Lower leg skin (tissue), 4 donors: ENCODE data around the gene PRSS8. TPM values are rescaled to one million over a fixed set of nuclear protein-coding genes. Genes with fewer than 3 reads are reported as not detected.
"Not testable (repeated sequence)": the region's sequence is repeated elsewhere in the genome, so short reads cannot be mapped to it uniquely, and the experiment has no call there.

Source experiments
- DNase-seq, 2 donors: peaks; one replicate each; pipeline ENCODE4 v3.0.0-alpha.2; 2019; ENCODE audit warnings: low spot score in 2 of 2
- H3K4me3 ChIP-seq: fragments of 200-600 bp; sonication (generic); 2 replicates; pipeline ENCODE4 v1.5.1; 2017; ENCODE audit warnings: mild to moderate bottlenecking, low read depth; ENCODE audit not compliant: poor library complexity, severe bottlenecking
- POLR2A ChIP-seq, 2 donors: fragments of 450-650 bp; IDR thresholded peaks; one replicate each; pipeline ENCODE4 v1.6.1; 2016 to 2017; ENCODE audit warnings: antibody characterized with exemption in 2 of 2, mild to moderate bottlenecking in 1 of 2, moderate library complexity in 1 of 2
- WGBS, 2 donors: methylation state at CpG; one replicate each; pipeline ENCODE4 v1.1.5; 2018; 5-methylcytosine and 5-hydroxymethylcytosine counted together
- intact Hi-C: fragments of 100-400 bp; cut with DNase I; formaldehyde crosslinking; loops from one replicate; pipeline ENCODE4 v1.15.0; 2023; ENCODE audit warnings: low total_unique reads
- total RNA-seq, 4 donors: library from RNA; depleted of rRNA; stranded (reverse); fragments of >200 nt; gene quantifications; one replicate each; pipeline ENCODE4 v1.1.0, GENCODE V29; 2016
- TF ChIP-seq, protein P1 (sequence below), 3 donors: fragments of 450-650 bp; IDR thresholded peaks; one replicate each; pipeline ENCODE4 v1.5.1; 2016; ENCODE audit warnings: antibody characterized with exemption in 3 of 3, mild to moderate bottlenecking in 3 of 3, moderate library complexity in 2 of 3

PRSS8 gene
- total RNA-seq, 4 donors from 2014 or later: 147 to 223 (median 172) TPM

DNA sequence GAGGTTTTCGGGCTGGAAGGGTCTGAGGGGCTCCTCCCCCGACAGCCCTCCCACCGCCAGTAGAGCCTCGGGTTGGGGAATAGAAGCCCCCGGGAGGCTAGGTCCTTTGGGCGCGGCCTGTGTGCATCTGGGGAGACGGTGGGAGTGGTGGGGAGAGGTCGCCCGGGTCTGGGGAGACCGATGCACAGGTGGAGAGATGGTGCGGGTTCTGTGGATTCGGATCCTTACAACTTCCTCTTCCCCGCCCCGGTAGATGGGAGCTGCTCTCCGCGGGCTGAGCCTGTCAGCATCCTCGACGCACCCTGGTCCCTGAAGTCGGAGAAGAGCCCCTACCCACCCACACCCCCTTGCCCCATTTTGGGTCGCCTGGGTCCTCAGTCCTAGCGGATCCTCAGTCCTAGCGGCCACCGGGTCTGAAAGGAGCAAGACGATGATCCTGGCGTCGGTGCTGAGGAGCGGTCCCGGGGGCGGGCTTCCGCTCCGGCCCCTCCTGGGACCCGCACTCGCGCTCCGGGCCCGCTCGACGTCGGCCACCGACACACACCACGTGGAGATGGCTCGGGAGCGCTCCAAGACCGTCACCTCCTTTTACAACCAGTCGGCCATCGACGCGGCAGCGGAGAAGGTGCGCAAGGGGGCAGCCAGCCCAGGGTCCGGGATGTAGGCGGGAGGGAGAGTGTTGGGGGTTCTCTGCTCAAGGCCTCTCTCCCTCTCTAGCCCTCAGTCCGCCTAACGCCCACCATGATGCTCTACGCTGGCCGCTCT is 26.6 kb downstream of the PRSS8 start:
- intact Hi-C loops: no loop called here
- DNase-seq: no peak
- WGBS, 2 donors: 45 to 51% methylated on average over 34 to 45 of the region's 57 CpGs

DNA sequence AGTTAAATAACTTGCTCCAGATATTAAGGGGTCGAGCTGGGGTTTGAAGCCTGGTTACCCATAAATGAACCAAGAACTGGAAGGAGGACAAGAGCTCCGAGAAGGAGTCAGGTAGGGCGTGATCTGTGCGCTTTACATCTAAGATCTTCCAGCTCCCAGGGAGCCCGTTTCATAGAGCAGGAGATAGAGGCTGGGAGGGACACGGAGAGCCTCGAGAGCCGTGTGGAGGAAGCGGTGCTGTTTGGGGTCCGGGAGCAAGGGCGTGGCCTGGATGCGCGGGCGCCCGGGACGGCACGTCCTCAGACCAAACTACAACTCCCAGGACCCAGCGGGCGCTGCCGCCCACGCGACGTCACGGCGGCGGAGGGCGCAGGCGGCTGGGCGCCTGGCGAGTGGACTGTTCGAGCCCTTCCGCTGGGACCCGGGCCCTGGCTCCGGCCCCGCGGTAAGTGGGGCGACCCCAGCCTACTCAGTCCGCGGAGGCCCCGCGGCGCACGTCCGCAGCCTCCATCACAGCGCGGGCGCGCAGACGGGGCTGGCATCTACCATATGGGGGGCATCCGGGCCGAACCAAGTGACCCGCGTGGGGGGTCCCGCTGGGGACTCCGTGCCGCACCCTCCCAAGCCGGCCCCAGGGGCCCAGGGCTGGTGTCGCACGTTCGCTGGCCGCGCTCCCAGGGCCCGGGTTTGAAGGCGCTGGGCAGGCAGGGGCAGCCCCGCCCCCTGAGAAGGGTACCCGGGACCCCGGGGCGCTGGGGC is 27.3 kb downstream of the PRSS8 start, which contains the start of gene BCKDK:
TSS of gene BCKDK (plus strand) at position 352 of the 759 bp plus-strand sequence. CDS start 838 bp downstream, outside the sequence.
- DNase-seq: peak in 1 of 2 donors; percentile 94
- H3K4me3 ChIP-seq: peak within 1 kb of the TSS; percentile 91
- 6 to 20% methylated on average over 12 to 34 of the region's 68 CpGs for whole genome bisulfite sequencing, 2 donors
- intact Hi-C loops: no loop called here
- TF ChIP-seq, protein P1, sequence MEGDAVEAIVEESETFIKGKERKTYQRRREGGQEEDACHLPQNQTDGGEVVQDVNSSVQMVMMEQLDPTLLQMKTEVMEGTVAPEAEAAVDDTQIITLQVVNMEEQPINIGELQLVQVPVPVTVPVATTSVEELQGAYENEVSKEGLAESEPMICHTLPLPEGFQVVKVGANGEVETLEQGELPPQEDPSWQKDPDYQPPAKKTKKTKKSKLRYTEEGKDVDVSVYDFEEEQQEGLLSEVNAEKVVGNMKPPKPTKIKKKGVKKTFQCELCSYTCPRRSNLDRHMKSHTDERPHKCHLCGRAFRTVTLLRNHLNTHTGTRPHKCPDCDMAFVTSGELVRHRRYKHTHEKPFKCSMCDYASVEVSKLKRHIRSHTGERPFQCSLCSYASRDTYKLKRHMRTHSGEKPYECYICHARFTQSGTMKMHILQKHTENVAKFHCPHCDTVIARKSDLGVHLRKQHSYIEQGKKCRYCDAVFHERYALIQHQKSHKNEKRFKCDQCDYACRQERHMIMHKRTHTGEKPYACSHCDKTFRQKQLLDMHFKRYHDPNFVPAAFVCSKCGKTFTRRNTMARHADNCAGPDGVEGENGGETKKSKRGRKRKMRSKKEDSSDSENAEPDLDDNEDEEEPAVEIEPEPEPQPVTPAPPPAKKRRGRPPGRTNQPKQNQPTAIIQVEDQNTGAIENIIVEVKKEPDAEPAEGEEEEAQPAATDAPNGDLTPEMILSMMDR (IDR thresholded peaks at IDR 0.05): no peak
- TF ChIP-seq POLR2A (IDR thresholded peaks at IDR 0.05): no peak

More for the DNA sequence above, 26.6 kb downstream of the PRSS8 start:
- TF ChIP-seq, protein P1 (IDR thresholded peaks at IDR 0.05): no peak
- TF ChIP-seq POLR2A (IDR thresholded peaks at IDR 0.05): no peak
- H3K4me3 ChIP-seq: peak overlapping the region; percentile 91

DNA sequence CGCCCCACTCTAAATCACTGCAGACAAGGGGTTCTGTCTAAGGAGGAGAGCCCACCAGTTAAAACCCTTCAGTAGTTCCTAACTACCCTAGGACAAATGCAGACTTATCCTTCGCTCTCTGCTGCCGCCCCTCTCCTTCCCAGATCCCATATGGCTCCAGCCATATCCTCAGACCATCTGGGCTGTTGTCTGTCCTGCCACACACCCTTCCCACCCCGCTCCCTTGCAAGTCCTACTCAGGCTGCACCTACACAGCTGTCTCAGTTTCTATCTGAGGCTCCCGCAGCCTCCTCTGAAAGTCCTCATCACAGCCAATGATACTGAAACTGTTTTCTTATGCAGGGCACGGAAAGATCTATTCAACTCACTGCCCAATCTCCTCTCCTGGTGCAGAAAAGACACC is 28.1 kb downstream of the PRSS8 start:
- intact Hi-C loops: no loop called here
- 92 to 93% methylated on average over 6 of the region's 6 CpGs for WGBS, 2 donors
- no peak overlapping the region for H3K4me3 ChIP-seq
- no peak for TF ChIP-seq POLR2A (IDR thresholded peaks at IDR 0.05)
- TF ChIP-seq, protein P1 (IDR thresholded peaks at IDR 0.05): no peak
- DNase-seq: no peak

DNA sequence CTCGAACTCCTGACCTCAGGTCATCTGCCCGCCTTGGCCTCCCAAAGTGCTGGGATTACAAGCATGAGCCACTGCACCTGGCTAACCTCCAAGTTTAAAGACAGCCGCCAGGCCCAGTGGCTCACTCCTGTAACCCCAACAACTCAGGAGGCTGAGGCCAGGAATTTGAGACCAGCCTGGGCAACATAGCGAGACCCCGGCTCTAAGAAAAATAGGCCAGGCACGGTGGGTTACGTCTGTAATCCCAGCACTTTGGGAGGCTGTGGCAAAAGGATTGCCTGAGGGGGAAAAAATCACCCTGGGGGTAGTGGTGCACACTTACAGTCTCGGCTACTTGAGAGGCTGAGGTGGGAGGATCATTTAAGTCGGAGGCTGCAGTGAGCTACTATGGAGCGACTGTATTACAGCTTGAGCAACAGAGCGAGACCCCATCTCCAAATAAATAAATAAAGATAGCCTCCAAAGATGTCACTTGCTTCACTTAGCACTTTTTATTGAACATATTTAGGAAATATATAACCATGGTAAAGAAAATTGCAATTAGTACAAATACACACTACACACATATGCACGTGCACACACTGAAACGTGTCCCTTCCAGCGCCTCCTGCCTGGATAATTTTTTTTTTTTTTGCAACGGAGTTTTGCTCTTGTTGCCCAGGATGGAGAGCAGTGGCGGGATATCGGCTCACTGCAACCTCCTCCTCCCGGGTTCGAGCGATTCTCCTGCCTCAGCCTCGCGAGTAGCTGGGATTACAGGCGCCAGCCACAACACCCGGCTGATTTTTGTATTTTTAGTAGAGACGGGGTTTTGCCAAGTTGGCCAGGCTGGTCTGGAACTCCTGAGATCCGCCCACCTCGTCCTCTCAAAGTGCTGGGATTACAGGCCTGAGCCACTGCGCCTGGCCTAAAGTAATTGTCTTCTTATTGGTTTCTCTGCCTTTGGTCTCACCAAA is 28.7 kb downstream of the PRSS8 start:
- TF ChIP-seq POLR2A (IDR thresholded peaks at IDR 0.05): no peak
- TF ChIP-seq, protein P1 (IDR thresholded peaks at IDR 0.05): no peak
- no peak overlapping the region for H3K4me3 ChIP-seq
- no peak for DNase-seq
- intact Hi-C loops: no loop called here
- 89 to 92% methylated on average over 28 of the region's 28 CpGs for WGBS, 2 donors

DNA sequence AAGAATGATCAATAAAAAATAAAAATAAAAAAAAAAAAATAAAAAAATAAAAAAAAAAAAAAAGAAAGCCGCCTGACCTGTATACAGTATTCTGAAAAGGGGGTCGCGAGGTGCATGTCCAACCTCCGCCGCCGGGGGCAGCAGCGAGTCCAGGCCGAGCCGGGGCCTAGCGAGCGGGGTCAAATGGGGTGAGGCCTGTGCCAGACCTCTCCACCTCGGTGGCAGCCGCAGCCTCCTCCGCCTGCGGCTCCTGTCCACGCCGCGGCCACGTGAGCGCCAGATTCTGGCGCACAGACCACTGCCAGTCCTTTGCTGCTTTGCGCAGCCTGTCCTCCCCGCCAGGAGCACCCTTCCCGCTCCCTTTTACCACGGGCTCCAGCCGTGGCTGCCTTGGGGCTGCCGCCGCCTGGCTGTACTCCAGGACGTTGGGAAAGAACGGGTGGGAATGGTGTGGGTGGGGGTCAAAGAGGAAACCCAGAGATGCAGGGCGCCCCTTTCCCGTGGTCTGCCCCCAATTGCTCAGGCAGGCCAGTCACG is 29.8 kb downstream of the PRSS8 start:
- intact Hi-C loops: no loop called here
- no peak overlapping the region for H3K4me3 ChIP-seq
- peak; percentile 83 to 98 for DNase-seq
- TF ChIP-seq POLR2A (IDR thresholded peaks at IDR 0.05): no peak
- TF ChIP-seq, protein P1 (IDR thresholded peaks at IDR 0.05): peak in 1 of 3 donors; percentile 95
- WGBS, 2 donors: 10% methylated on average over 33 of the region's 33 CpGs

DNA sequence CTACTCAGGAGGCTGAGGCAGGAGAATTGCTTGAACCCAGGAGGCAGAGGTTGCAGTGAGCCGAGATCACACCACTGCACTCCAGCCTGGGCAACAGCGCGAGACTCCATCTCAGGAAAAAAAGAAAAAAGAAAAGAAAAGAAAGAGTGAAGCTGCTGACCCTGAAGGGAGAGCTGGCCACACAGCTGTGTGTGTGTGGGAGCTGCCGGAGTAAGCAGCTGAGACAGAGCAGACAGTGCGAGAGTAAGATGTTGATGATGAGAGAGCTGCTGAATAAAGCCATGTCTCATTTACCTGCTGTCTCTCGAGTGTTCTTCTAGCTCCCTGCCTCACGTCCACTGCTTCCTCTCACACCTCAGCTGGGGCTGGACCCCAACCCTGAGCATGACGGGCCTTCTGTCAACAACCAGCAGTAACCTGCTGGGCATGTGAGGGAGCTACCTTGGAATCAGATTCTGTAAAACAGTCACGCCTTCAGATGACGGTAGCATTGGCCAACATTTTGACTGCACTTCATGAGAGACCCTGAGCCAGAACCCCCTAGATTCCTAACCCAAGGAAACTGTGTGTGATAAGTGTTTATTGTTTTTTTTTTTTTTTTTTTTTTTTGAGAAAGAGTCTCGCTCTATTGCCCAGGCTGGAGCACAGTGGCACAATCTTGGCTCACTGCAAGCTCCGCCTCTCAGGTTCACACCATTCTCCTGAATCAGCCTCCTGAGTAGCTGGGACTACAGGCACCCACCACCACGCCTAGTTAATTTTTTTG is 34.5 kb downstream of the PRSS8 start:
- H3K4me3 ChIP-seq, DNase-seq, intact Hi-C loops: not testable (repeated sequence)
- 87 to 89% methylated on average over 13 of the region's 13 CpGs for WGBS, 2 donors
